BJ (cell line): ENCODE measurements around the gene DEFB114. TPM values are rescaled to one million over a fixed set of nuclear protein-coding genes. Genes with fewer than 3 reads are reported as not detected.

ENCODE experiments used
- CTCF ChIA-PET: fragments of 350-600 bp; formaldehyde crosslinking; extraction: SDS; loops from one replicate; lab custom pipeline; 2021; ENCODE audit warnings: antibody characterized with exemption, inconsistent platforms; lab: Yijun Ruan, JAX
- POLR2A ChIA-PET: fragments of 300-600 bp; sonication (Branson Sonifier 250); formaldehyde crosslinking; extraction: SDS; loops from one replicate; lab custom pipeline; 2021; ENCODE audit warnings: antibody characterized with exemption; lab: Charles Lee
- DNase-seq: peaks from one replicate; pipeline ENCODE4 v3.0.0-alpha.2; 2011; ENCODE audit warnings: low read depth
- H3K27me3 ChIP-seq: 2 replicates; pipeline ENCODE4 v1.6.0; 2011; ENCODE audit warnings: low read length; ENCODE audit not compliant: control insufficient read depth, insufficient read depth
- H3K36me3 ChIP-seq: 2 replicates; pipeline ENCODE4 v1.5.1; 2011; ENCODE audit warnings: low read length; ENCODE audit not compliant: control insufficient read depth, insufficient read depth
- H3K4me3 ChIP-seq: 2 replicates; pipeline ENCODE4 v1.5.1; 2011; ENCODE audit warnings: low read depth, mild to moderate bottlenecking, control low read depth, low read length
- CTCF ChIP-seq: IDR thresholded peaks from 2 replicates; pipeline ENCODE4 v1.5.1; 2011; ENCODE audit warnings: low read depth, mild to moderate bottlenecking, control low read depth, inconsistent platforms, low read length, moderate library complexity; ENCODE audit not compliant: insufficient read depth
- polyA minus RNA-seq: library from RNA; depleted of rRNA, polyadenylated mRNA; stranded (reverse); fragments of >200 nt; gene quantifications from 2 replicates; pipeline ENCODE4 v1.2.3, GENCODE V29; 2011; rRNA and poly(A)+ RNA removed
- polyA plus RNA-seq: library from polyadenylated mRNA; depleted of rRNA; stranded (reverse); fragments of >200 nt; gene quantifications from 2 replicates; pipeline ENCODE4 v1.2.3, GENCODE V29; 2011; rRNA removed

DEFB114 gene
- polyA plus RNA-seq = not detected in 2 replicates
- polyA minus RNA-seq = not detected in 2 replicates

- CTCF ChIA-PET = no interaction called here
Measured at GRCh38 chr6:49964064-49964463, at the start of gene DEFB114. TSS of gene DEFB114 (minus strand) at chr6:49964164. CDS start at chr6:49964105, 59 bp downstream.

GRCh38 chr6:50007819-50008218, 43.9 kb upstream of the DEFB114 start:
- H3K27me3 ChIP-seq = no peaks in the 10 kb centered on the region
- H3K36me3 ChIP-seq = no peaks in the 10 kb centered on the region
- no peak for DNase-seq
- CTCF ChIA-PET = no interaction called here
- no peak for TF ChIP-seq CTCF
- POLR2A ChIA-PET = no interaction called here
- H3K4me3 ChIP-seq = no peak overlapping the region

More at GRCh38 chr6:49964064-49964463, at the start of gene DEFB114:
- POLR2A ChIA-PET = no interaction called here
- no peak for TF ChIP-seq CTCF
- DNase-seq = no peak
- Histone ChIP-seq H3K36me3 (no peaks in the 10 kb centered on the region), H3K4me3 (no peak within 1 kb of the TSS), H3K27me3 (no peaks in the 10 kb centered on the region)

GRCh38 chr6:50003139-50003538, 39.2 kb upstream of the DEFB114 start:
- H3K4me3 ChIP-seq = no peak overlapping the region
- CTCF ChIA-PET = no interaction called here
- no peak for DNase-seq
- H3K36me3 ChIP-seq = no peaks in the 10 kb centered on the region
- no peaks in the 10 kb centered on the region for H3K27me3 ChIP-seq
- no peak for TF ChIP-seq CTCF
- POLR2A ChIA-PET = no interaction called here

GRCh38 chr6:49995278-49995677, 31.3 kb upstream of the DEFB114 start:
- Histone ChIP-seq H3K27me3 (no peaks in the 10 kb centered on the region), H3K4me3 (no peak overlapping the region), H3K36me3 (no peaks in the 10 kb centered on the region)
- CTCF ChIA-PET = no interaction called here
- POLR2A ChIA-PET = no interaction called here
- no peak for DNase-seq
- no peak for TF ChIP-seq CTCF

GRCh38 chr6:49988900-49989299, 24.9 kb upstream of the DEFB114 start:
- POLR2A ChIA-PET = no interaction called here
- Histone ChIP-seq H3K36me3 (no peaks in the 10 kb centered on the region), H3K4me3 (no peak overlapping the region), H3K27me3 (no peaks in the 10 kb centered on the region)
- CTCF ChIA-PET = no interaction called here
- no peak for TF ChIP-seq CTCF
- DNase-seq = no peak
